CD4-positive, CD25-positive, alpha-beta regulatory T cell (primary cell): ENCODE measurements around the gene NCSTN. TPM values are rescaled to one million over a fixed set of nuclear protein-coding genes. Genes with fewer than 3 reads are reported as not detected.

Source experiments
- ATAC-seq, 2 donors: fragments of 150-1000 bp; cut with Tn5 transposase; one replicate each; pipeline ENCODE4 v1.10.0; 2021; ENCODE audit warnings: low read depth in 2 of 2, moderate number of reproducible peaks in 2 of 2, moderate library complexity in 1 of 2
- DNase-seq, 3 donors: peaks; one replicate each; pipeline versions ENCODE4 v3.0.0 to v3.0.0-alpha.2; 2012 to 2022; ENCODE audit warnings: mixed read lengths in 1 of 3
- H3K27ac ChIP-seq: one replicate; pipeline ENCODE4 v1.7.0; 2013; ENCODE audit warnings: mild to moderate bottlenecking, low read length; ENCODE audit not compliant: insufficient read depth, poor library complexity, severe bottlenecking
- H3K27me3 ChIP-seq: one replicate; pipeline ENCODE4 v1.7.0; 2013; ENCODE audit warnings: low read length; ENCODE audit not compliant: control insufficient read depth, insufficient read depth
- H3K36me3 ChIP-seq: one replicate; pipeline ENCODE4 v1.7.0; 2013; ENCODE audit warnings: mild to moderate bottlenecking, low read length, moderate library complexity; ENCODE audit not compliant: control insufficient read depth, insufficient read depth
- H3K4me1 ChIP-seq: 2 replicates; pipeline ENCODE4 v1.7.0; 2013; ENCODE audit warnings: mild to moderate bottlenecking, low read length; ENCODE audit not compliant: insufficient read depth, control insufficient read depth, poor library complexity, severe bottlenecking
- H3K4me3 ChIP-seq: one replicate; pipeline ENCODE4 v1.7.0; 2013; ENCODE audit warnings: low read depth, mild to moderate bottlenecking, low read length, moderate library complexity
- H3K9me3 ChIP-seq, 2 experiments: 1 replicate in 1 of 2; 2 replicates in 1 of 2; pipeline ENCODE4 v1.7.0; 2013; ENCODE audit warnings: low read length in 2 of 2, mild to moderate bottlenecking in 1 of 2, moderate library complexity in 1 of 2; ENCODE audit not compliant: control insufficient read depth in 2 of 2
- H3K27ac Mint-ChIP-seq, 3 donors: one replicate each; pipeline ENCODE4 v1.8.0; 2020 to 2022; ENCODE audit warnings: mild to moderate bottlenecking in 3 of 3, mixed read lengths in 3 of 3, moderate library complexity in 2 of 3
- H3K27me3 Mint-ChIP-seq: one replicate; pipeline ENCODE4 v1.8.0; 2022; ENCODE audit warnings: mild to moderate bottlenecking, mixed read lengths
- H3K36me3 Mint-ChIP-seq: one replicate; pipeline ENCODE4 v1.8.0; 2020; ENCODE audit warnings: mixed read lengths
- H3K4me1 Mint-ChIP-seq, 4 donors: one replicate each; pipeline ENCODE4 v1.8.0; 2020 to 2022; ENCODE audit warnings: mixed read lengths in 4 of 4, mild to moderate bottlenecking in 1 of 4
- H3K4me3 Mint-ChIP-seq, 4 donors: one replicate each; pipeline ENCODE4 v1.8.0; 2020 to 2022; ENCODE audit warnings: mild to moderate bottlenecking in 4 of 4, mixed read lengths in 4 of 4, moderate library complexity in 3 of 4
- H3K9me3 Mint-ChIP-seq, 7 donors: one replicate each; pipeline ENCODE4 v1.8.0; 2020 to 2022; ENCODE audit warnings: mixed read lengths in 7 of 7, mild to moderate bottlenecking in 3 of 7, moderate library complexity in 2 of 7
- polyA plus RNA-seq, 4 donors: library from polyadenylated mRNA; unstranded; fragments of 300-500 nt; fragmentation: Illumina TruSeq; gene quantifications; one replicate each; pipeline ENCODE4 v1.2.3, GENCODE V29; 2021
- total RNA-seq: library from RNA; stranded (reverse); gene quantifications from one replicate; pipeline ENCODE4 v1.2.3, GENCODE V29; 2022

NCSTN gene
- total and polyA plus RNA-seq, 5 donors from 2014 or later = 59.3 to 80.5 (median 62.2) TPM

DNA sequence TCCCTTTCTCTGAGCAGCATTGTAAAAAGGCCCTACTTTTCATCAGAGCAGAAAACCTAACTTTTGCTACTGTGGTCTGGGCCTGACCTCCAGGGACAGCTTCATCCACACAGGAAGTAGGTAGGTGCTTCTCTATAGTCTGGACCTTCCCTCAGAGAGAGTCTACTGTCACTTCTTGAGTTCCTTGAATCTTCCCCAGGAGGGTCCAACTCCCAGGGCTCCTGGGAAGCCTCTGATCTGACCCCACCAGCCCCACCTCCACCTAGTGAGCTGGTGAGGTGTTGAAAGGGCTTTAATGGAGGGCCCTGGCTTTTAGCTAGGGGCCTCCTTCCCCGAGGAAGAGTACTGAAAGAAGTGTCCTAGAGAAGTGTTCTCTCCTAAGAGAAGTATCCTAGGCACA is 54.5 kb downstream of the NCSTN start:
- Histone ChIP-seq H3K4me1 (peaks cover 9% of the 10 kb centered on the region), H3K27ac (no peak overlapping the region), H3K4me3 (no peak overlapping the region), H3K36me3 (no peaks in the 10 kb centered on the region), H3K27me3 (peaks cover 20% of the 10 kb centered on the region), H3K9me3 (no peaks in the 10 kb centered on the region)
- H3K4me3 Mint-ChIP-seq = no peak overlapping the region
- H3K36me3 Mint-ChIP-seq = no peaks in the 10 kb centered on the region
- ATAC-seq (no peak), DNase-seq (no peak)
- peaks cover 82% of the 10 kb centered on the region for H3K27me3 Mint-ChIP-seq
- H3K9me3 Mint-ChIP-seq = peaks cover 0 to 3% (median 0%) of the 10 kb centered on the region in 7 donors
- peaks cover 0 to 5% (median 0%) of the 10 kb centered on the region in 4 donors for H3K4me1 Mint-ChIP-seq
- no peak overlapping the region for H3K27ac Mint-ChIP-seq

DNA sequence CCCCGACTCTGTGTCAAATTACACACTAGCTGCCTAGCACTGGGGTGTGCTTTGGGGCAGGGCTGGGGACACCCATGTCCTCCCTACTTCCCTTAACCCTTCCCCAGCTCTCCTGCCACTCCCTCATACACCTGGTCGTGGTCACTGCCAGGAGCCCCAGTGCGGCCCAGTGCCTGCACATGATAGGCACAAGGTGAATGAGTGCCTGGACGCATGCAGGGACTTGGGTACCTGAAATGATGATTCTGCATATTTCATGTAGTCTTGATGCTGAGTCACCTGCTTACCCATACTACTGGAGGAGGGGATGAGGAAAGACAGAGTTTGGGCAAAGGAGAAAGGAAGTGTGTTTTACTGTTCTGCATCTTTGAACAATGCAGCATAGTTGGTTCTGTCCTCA is 55.6 kb downstream of the NCSTN start:
- peaks cover 9% of the 10 kb centered on the region for H3K4me1 ChIP-seq
- Mint-ChIP-seq H3K36me3 (no peaks in the 10 kb centered on the region), H3K27ac (no peak overlapping the region), H3K27me3 (peaks cover 82% of the 10 kb centered on the region), H3K9me3 (peaks cover 0 to 4% (median 0%) of the 10 kb centered on the region in 7 donors), H3K4me1 (peaks cover 0 to 5% (median 0%) of the 10 kb centered on the region in 4 donors), H3K4me3 (peak overlapping the region in 2 of 4 donors; percentile 24 to 66)
- no peak overlapping the region for H3K4me3 ChIP-seq
- peaks cover 24% of the 10 kb centered on the region for H3K27me3 ChIP-seq
- ATAC-seq (no peak), DNase-seq (no peak)
- H3K27ac ChIP-seq = no peak overlapping the region
- no peaks in the 10 kb centered on the region for H3K9me3 ChIP-seq
- H3K36me3 ChIP-seq = no peaks in the 10 kb centered on the region

DNA sequence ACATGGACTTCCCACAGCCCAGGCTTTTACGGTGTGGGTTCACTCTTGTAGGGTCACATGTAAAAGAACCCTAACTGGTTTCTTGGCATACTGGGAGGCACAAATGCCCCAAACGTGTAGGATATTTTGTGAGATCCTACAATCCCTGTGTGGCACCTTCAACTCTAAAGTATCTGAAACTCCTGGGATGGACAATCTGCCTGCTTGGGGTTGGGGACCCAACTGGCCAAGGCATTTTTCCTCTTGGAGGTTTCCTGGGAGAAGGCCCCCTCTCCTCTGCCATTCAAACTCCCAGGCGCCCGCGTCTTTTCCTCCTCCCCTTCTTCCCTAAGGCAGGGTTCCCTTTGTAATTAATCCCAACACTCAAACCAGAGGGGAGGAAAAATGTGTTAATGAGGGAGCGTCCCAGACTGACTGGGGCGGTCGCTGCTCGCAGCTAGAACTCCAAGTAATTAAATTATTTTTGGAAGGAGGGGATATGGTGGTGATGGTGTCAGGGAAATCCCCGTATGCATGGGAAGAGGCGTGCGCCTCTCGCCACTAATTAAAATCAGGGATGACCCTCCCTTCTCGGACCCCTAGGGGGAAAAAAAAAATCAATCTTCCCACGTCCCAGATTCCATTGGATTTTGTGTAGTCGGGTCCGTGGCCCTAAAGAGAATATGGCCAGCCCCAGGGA is 56.5 kb downstream of the NCSTN start:
- H3K4me1 ChIP-seq = peaks cover 9% of the 10 kb centered on the region
- DNase-seq (no peak), ATAC-seq (no peak)
- Mint-ChIP-seq H3K4me3 (peak overlapping the region in 3 of 4 donors; percentile 21 to 66 (median 42)), H3K36me3 (no peaks in the 10 kb centered on the region), H3K9me3 (peaks cover 0 to 4% (median 0%) of the 10 kb centered on the region in 7 donors), H3K4me1 (peaks cover 0 to 5% (median 0%) of the 10 kb centered on the region in 4 donors), H3K27me3 (peaks cover 79% of the 10 kb centered on the region), H3K27ac (peak overlapping the region in 1 of 3 donors; percentile 88)
- H3K9me3 ChIP-seq = no peaks in the 10 kb centered on the region
- H3K4me3 ChIP-seq = no peak overlapping the region
- peaks cover 27% of the 10 kb centered on the region for H3K27me3 ChIP-seq
- no peak overlapping the region for H3K27ac ChIP-seq
- H3K36me3 ChIP-seq = no peaks in the 10 kb centered on the region

DNA sequence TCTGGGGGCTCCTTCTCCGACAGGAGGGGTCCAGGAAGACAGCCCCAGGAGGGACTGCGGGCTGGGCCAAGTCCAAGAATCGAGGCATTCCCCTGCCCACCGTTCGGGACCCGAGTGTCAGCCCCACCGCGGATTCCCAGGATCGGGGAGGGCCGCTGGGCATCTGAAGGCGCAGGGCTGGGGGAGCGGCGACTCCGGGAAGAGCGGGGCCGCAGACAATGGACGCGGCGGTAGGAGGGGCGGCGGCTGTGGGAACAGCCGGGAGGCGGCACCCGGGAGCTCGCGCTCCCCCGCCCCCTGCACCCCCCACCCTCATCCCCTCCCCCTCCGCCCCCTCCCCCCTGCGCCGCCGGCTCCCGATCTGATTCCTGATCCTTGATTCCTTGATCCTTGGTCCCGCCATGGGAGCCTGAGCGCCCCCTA is 57.1 kb downstream of the NCSTN start, which contains the start of gene VANGL2:
TSS of gene VANGL2 (plus strand) at position 342 of the 423 bp plus-strand sequence. CDS start 15,274 bp downstream, outside the sequence.
- Histone ChIP-seq H3K9me3 (no peaks in the 10 kb centered on the region), H3K4me1 (peaks cover 9% of the 10 kb centered on the region), H3K27ac (no peak within 1 kb of the TSS), H3K36me3 (no peaks in the 10 kb centered on the region), H3K27me3 (peaks cover 27% of the 10 kb centered on the region), H3K4me3 (no peak within 1 kb of the TSS)
- peak in 2 of 3 donors; percentile 17 to 34 for DNase-seq
- peak in 1 of 2 donors; percentile 33 for ATAC-seq
- H3K27me3 Mint-ChIP-seq = peaks cover 78% of the 10 kb centered on the region
- H3K27ac Mint-ChIP-seq = peak within 1 kb of the TSS in 1 of 3 donors; percentile 88
- H3K36me3 Mint-ChIP-seq = no peaks in the 10 kb centered on the region
- peak within 1 kb of the TSS; percentile 66 to 82 (median 72) for H3K4me3 Mint-ChIP-seq
- peaks cover 0 to 5% (median 0%) of the 10 kb centered on the region in 4 donors for H3K4me1 Mint-ChIP-seq
- H3K9me3 Mint-ChIP-seq = peaks cover 0 to 4% (median 0%) of the 10 kb centered on the region in 7 donors

DNA sequence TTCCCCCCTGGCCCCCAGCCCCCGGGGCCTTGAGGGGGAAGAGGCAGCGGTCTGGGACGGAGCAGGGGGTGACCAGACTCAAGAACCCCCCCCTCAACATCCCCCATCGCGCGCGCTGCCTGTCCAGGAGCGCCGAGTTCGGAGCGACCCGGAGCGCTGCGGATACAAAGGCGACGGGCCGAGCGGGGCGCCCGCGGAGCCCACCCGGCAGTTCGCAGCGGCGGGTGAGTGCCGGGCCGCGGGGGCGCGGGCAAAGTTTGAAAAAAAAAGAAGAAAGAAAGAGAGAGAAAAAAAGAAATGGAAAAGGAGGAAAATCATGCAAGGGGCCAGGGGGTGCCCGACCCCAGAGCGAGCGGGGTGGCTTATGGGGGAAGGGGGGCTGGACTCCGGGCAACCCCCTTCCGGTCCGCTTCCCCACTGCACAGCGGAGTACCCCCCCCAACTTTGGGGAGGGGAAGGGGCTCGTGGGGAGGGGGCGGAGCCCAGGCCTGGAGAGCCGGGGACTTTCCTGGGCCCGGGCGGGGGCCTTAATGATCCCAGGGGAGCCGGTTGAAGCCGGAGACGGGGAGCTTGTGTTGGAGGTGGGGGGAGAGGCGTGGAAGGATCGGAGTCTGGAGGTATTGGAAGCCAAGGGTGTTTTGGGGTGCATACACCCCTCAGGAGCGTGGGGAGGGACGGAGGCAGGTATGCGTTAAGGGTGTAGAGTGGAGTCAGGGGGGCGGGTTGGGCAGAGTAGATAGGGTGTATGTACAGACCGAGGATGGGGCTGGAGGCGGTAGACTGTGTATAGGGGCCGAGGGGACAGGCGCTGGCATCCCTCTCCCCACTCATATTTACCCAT is 57.7 kb downstream of the NCSTN start:
- no peak for DNase-seq
- no peak overlapping the region for H3K27ac ChIP-seq
- peaks cover 0 to 5% (median 0%) of the 10 kb centered on the region in 4 donors for H3K4me1 Mint-ChIP-seq

DNA sequence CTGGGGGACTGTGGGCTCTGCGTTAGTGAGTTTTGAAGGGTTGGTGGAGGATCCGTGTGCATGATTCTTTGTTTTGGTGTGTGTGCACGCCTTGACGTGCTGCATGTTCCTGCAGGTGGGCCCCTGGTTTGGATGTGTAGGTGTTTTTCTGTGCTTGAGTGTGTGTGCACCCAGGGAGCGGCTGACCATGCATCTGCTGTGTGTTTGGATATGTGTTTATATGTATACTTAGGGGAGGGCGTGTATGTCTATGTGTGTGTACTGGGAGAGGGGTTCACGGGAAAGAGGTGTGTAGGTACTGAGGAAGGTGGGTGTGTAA is 58.3 kb downstream of the NCSTN start:
- DNase-seq = no peak
- ATAC-seq = no peak
- no peak overlapping the region for H3K27ac Mint-ChIP-seq

More for the DNA sequence above, 57.7 kb downstream of the NCSTN start:
- H3K27ac Mint-ChIP-seq = no peak overlapping the region
- ATAC-seq = peak in 1 of 2 donors; percentile 45
- H3K9me3 Mint-ChIP-seq = peaks cover 0 to 3% (median 0%) of the 10 kb centered on the region in 7 donors
- Histone ChIP-seq H3K27me3 (peaks cover 23% of the 10 kb centered on the region), H3K36me3 (no peaks in the 10 kb centered on the region), H3K4me1 (peaks cover 9% of the 10 kb centered on the region), H3K9me3 (no peaks in the 10 kb centered on the region), H3K4me3 (no peak overlapping the region)
- H3K4me3 Mint-ChIP-seq = peak overlapping the region in 3 of 4 donors; percentile 71 to 82 (median 72)
- H3K36me3 Mint-ChIP-seq = no peaks in the 10 kb centered on the region
- H3K27me3 Mint-ChIP-seq = peaks cover 72% of the 10 kb centered on the region

DNA sequence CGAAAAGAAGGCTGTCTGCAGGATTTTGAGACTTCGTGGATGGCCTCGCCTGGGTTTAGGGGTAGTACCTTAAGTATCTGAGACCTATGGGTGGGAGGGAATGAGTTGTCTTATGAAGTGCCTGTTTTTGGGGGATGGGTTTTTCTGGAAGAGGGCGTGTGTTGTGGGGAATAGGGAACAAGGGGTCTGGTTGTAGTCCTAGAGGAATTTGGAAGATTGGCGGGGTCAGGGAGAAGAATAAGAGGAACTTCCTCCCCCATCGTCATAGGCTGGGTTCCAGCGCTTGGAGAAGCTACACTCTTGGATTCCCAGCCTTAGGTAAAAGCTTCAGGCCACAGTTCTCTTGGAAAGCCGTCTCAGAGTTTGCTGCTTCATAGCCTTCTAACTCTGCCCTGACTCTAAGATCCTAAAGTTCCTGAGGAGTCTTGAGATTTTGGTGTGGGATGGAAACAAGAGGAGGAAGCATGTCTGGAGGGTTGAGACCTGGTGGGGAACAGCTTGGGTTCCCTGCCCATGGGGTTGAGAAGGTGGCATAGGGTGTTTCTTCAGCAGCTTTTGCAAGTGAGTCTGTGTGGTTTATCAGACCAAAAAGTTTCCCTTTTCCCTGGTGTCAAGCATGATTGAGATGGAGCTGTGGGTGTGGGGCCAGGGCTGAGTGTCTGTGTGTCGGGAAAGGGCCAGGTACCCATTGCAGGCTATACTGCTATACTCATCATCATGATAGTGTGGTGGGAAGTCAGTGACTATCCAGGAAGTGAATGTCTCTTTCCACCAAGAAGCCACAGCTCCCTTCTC is 59.0 kb downstream of the NCSTN start:
- ATAC-seq (no peak), DNase-seq (no peak)
- H3K27ac ChIP-seq = no peak overlapping the region
- peak overlapping the region in 1 of 4 donors; percentile 5 for H3K4me3 Mint-ChIP-seq
- H3K27me3 Mint-ChIP-seq = peaks cover 58% of the 10 kb centered on the region
- H3K4me3 ChIP-seq = no peak overlapping the region
- peaks cover 0 to 1% (median 0%) of the 10 kb centered on the region in 7 donors for H3K9me3 Mint-ChIP-seq
- no peaks in the 10 kb centered on the region for H3K36me3 Mint-ChIP-seq
- H3K36me3 ChIP-seq = no peaks in the 10 kb centered on the region
- H3K4me1 Mint-ChIP-seq = peaks cover 0 to 5% (median 0%) of the 10 kb centered on the region in 4 donors
- H3K4me1 ChIP-seq = peaks cover 9% of the 10 kb centered on the region
- H3K9me3 ChIP-seq = no peaks in the 10 kb centered on the region
- peaks cover 23% of the 10 kb centered on the region for H3K27me3 ChIP-seq
- H3K27ac Mint-ChIP-seq = peak overlapping the region in 1 of 3 donors; percentile 1

More for the DNA sequence above, 58.3 kb downstream of the NCSTN start:
- H3K36me3 Mint-ChIP-seq = no peaks in the 10 kb centered on the region
- no peaks in the 10 kb centered on the region for H3K9me3 ChIP-seq
- H3K27me3 ChIP-seq = peaks cover 23% of the 10 kb centered on the region
- H3K36me3 ChIP-seq = no peaks in the 10 kb centered on the region
- peaks cover 9% of the 10 kb centered on the region for H3K4me1 ChIP-seq
- H3K4me1 Mint-ChIP-seq = peaks cover 0 to 5% (median 0%) of the 10 kb centered on the region in 4 donors
- no peak overlapping the region for H3K27ac ChIP-seq
- H3K4me3 ChIP-seq = no peak overlapping the region
- peaks cover 0 to 2% (median 0%) of the 10 kb centered on the region in 7 donors for H3K9me3 Mint-ChIP-seq
- H3K27me3 Mint-ChIP-seq = peaks cover 66% of the 10 kb centered on the region
- peak overlapping the region in 2 of 4 donors; percentile 71 to 72 for H3K4me3 Mint-ChIP-seq
